Stimulated activated naive B cell treated with anti-CD40 and anti-IgM and Interleukin-4, amounts not matched to agents 10 μg/mL and 1 μg/mL and 100 μg/mL, for 72 hours (primary cell): ENCODE measurements around the gene ZCCHC14.

Experiments used
- ATAC-seq, 2 donors: fragments of 150-1000 bp; cut with Tn5 transposase; replicated peaks; 2 replicates each; pipeline ENCODE4 v1.10.0; 2021; ENCODE audit warnings: moderate library complexity in 1 of 2
- DNase-seq: peaks from one replicate; pipeline ENCODE4 v3.0.0; 2021
- H3K27ac Mint-ChIP-seq: one replicate; pipeline ENCODE4 v1.8.0; 2022; ENCODE audit warnings: mild to moderate bottlenecking, mixed read lengths
- H3K27me3 Mint-ChIP-seq, 2 donors: one replicate each; pipeline ENCODE4 v1.8.0; 2022; ENCODE audit warnings: mixed read lengths in 2 of 2
- H3K36me3 Mint-ChIP-seq, 2 donors: one replicate each; pipeline ENCODE4 v1.8.0; 2022; ENCODE audit warnings: mixed read lengths in 2 of 2, mild to moderate bottlenecking in 1 of 2
- H3K4me1 Mint-ChIP-seq, 2 donors: one replicate each; pipeline ENCODE4 v1.8.0; 2022; ENCODE audit warnings: mixed read lengths in 2 of 2, mild to moderate bottlenecking in 1 of 2
- H3K4me3 Mint-ChIP-seq, 2 donors: one replicate each; pipeline ENCODE4 v1.8.0; 2022; ENCODE audit warnings: mild to moderate bottlenecking in 2 of 2, mixed read lengths in 2 of 2, moderate library complexity in 1 of 2
- H3K9me3 Mint-ChIP-seq, 2 donors: one replicate each; pipeline ENCODE4 v1.8.0; 2022; ENCODE audit warnings: mixed read lengths in 2 of 2, mild to moderate bottlenecking in 1 of 2

ZCCHC14 gene

DNA sequence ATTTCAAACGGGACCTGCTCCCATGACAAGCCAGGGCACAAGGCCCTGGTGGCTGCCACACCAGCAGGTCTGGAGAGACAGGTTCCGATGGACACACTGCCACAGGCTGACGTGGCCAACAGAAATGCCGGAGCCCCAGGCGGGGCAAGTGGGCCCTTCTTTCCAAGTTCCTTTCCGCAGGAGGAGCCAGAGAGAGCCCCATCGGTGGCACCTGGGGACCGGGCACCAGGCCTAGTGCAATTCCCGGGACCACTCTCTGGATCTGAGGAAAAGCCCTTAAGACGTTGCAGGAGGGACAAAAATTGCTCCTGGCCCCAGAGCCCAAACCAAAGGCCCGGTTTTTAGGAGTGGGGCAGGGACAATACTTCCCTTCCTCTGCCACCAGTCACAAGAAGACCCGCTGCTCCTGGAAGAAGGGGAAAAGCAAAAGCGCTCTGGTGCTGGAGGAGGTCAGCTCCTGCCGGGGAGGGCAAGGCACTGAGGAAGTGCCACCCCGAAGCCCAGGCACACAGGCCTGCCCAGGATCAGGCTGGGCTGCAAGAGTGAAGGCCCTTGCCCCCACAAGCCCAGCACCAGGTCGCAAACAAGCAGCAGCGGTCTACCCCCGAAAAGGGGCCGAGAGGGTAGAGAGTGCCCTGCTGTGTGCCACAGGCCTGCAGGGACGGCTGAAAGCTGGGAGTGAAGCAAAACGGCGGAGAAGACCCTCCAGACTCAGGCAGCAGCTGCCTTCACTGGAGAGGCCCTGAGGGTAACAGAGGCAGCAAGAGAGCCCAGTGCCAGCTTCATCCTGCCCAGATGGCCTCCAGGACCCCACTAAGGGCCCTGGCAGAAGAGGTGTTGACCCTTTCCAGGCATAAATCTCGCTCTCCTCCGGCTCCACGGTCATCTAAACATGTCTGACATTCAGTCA is 71.6 kb downstream of the ZCCHC14 start:
- Mint-ChIP-seq H3K4me1 (no peaks in the 10 kb centered on the region), H3K27ac (no peak overlapping the region), H3K36me3 (peaks cover 5 to 10% of the 10 kb centered on the region in 2 donors), H3K4me3 (no peak overlapping the region), H3K27me3 (no peaks in the 10 kb centered on the region), H3K9me3 (peaks cover 0 to 3% of the 10 kb centered on the region in 2 donors)
- ATAC-seq (no peak), DNase-seq (no peak)

DNA sequence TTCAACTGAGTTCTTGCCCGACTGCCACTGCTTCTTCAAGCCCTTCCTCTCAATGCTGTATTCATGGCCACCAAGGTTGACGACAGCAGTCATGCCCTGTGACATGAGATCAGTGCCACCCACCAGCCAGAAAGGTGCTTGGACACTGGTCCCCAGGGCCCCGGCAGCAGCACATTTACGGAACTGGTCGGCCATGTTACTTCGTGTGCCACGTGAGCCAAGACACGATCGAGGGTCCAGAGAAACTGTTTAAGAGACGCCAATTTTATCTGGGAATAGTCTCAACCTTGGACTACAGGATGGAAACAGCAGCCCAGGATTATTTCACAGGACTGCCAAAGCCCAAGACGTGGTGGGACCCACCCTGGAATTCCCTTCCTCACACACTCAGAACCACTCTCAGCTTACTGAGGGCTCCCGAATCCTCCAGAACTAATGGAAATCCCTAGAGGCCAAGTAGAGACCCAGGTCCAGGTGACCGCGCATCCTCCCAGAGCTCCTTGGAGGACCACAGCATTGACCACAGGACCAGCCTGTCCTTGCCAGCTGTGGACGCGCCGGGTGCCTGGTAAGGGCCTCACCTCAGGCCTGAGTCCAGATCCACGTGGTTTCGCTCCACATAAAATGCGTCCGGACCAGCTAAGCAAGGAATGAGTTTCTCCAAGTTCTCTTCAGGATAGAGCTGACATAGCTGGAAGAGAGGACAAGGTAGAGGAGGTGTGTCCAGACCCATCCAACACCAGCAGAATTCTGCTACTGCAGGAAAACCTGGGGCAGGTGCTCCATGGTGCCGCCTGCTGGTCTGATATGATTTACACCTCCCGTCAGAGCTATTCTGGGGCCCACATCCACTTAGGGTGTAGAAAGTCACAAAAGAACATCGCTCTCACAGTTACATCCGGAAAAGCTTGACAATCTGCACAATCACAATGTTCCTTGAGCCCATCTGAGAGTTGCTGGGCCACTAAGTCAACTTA is 72.5 kb downstream of the ZCCHC14 start:
- Mint-ChIP-seq H3K4me1 (no peaks in the 10 kb centered on the region), H3K27me3 (no peaks in the 10 kb centered on the region), H3K27ac (no peak overlapping the region), H3K4me3 (no peak overlapping the region), H3K36me3 (peaks cover 5 to 10% of the 10 kb centered on the region in 2 donors), H3K9me3 (peaks cover 0 to 3% of the 10 kb centered on the region in 2 donors)
- DNase-seq (no peak), ATAC-seq (no peak)

DNA sequence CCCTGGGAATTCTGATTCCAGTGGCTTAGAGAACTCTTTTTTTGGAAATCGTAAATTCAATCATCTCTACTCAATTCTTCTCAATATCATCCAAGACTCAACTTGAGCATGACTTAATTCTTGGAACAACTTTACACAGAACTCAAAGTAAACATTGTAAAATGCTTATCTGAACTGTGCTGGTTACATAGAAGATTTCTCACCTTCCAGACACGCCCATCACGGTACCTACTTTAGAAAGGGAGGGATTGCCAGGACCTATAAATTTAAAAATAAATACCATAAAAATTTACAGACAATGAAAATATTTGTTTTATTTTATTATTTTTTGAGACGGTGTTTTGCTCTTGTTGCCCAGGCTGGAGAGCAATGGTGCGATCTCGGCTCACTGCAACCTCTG is 74.2 kb downstream of the ZCCHC14 start:
- peaks cover 5 to 10% of the 10 kb centered on the region in 2 donors for H3K36me3 Mint-ChIP-seq
- ATAC-seq (no peak), DNase-seq (no peak)
- H3K9me3 Mint-ChIP-seq: peaks cover 0 to 3% of the 10 kb centered on the region in 2 donors
- H3K27me3 Mint-ChIP-seq: no peaks in the 10 kb centered on the region
- no peaks in the 10 kb centered on the region for H3K4me1 Mint-ChIP-seq
- no peak overlapping the region for H3K27ac Mint-ChIP-seq
- H3K4me3 Mint-ChIP-seq: no peak overlapping the region

DNA sequence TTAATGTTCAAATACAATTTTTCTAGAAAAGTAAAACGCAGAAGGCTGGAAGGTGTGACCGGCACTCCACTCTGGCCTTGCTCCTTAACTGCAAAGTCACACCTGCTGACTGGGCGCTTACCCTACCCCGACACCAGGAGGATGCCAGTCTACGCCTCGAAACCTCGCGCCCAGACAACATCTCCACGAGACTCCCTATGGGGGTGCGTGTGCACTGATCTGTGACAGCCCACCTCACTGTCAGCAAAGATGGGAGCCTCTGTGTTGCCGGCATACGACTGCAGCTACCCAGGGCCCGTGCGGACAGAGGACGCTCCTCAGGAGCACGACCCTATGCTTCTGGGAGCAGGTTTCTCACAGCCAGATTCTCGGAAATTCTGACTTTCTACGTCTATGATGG is 74.6 kb downstream of the ZCCHC14 start:
- peaks cover 5 to 12% of the 10 kb centered on the region in 2 donors for H3K36me3 Mint-ChIP-seq

DNA sequence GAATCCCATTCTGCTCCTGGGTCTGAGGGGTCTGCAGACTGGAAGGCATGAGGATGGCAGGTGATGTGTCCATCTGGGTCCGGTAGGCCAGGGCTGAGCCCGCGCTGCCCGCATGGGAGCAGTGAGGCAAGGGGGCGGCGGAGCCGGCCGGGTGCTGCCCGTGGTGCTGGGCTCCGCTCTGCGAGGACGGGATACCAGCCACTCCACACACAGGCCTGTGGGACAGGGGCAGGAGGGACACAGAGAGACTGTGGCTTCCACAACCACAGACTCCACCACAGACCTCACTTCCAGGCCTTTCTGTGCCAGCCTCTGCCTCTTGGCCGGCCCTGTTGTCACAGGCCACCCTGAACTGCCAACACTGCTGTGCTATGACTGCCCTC is 75.3 kb downstream of the ZCCHC14 start:
- peaks cover 5 to 10% of the 10 kb centered on the region in 2 donors for H3K36me3 Mint-ChIP-seq
- H3K27me3 Mint-ChIP-seq: no peaks in the 10 kb centered on the region
- peaks cover 0 to 3% of the 10 kb centered on the region in 2 donors for H3K9me3 Mint-ChIP-seq
- no peak overlapping the region for H3K4me3 Mint-ChIP-seq
- H3K27ac Mint-ChIP-seq: no peak overlapping the region
- DNase-seq (no peak), ATAC-seq (no peak)
- H3K4me1 Mint-ChIP-seq: no peaks in the 10 kb centered on the region

More for the DNA sequence above, 74.6 kb downstream of the ZCCHC14 start:
- Mint-ChIP-seq H3K27ac (no peak overlapping the region), H3K4me1 (no peaks in the 10 kb centered on the region), H3K4me3 (no peak overlapping the region), H3K9me3 (peaks cover 0 to 3% of the 10 kb centered on the region in 2 donors), H3K27me3 (no peaks in the 10 kb centered on the region)
- no peak for ATAC-seq
- DNase-seq: no peak

DNA sequence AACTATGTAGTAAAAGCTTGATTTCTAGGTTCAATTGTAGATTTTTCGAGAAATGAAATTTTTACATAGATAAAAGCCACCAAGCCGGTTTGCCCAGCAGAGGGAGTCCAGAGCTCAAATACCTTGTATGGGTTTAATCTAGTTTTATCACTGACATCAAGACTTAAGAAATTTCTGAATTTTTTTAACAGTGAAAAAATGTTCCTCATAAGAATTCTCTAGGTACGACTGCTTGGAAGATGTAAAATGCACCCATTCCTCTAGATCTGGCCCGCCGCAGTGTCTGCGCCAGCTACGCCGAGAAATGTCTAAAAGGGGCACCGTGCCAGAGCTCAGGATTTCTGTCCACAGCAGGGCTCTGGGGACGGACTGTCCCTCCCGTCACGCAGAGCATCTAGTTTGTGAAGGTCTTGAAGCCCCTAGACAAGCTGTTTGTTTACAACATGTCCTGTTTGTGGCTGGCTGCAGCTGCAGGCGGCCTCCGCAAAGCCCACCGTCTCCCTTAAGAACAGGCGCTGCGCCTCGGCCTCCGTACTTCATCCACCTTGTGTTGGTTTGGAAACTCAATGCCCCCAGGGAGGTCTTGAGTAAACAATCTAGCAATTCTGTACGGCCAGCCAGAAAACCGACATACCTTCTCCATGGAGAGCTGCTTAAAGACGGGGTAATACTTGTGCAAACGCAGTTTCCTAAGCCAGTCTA is 75.8 kb downstream of the ZCCHC14 start:
- DNase-seq: no peak
- Mint-ChIP-seq H3K4me3 (no peak overlapping the region), H3K9me3 (peaks cover 0 to 2% of the 10 kb centered on the region in 2 donors), H3K27me3 (no peaks in the 10 kb centered on the region), H3K4me1 (no peaks in the 10 kb centered on the region), H3K27ac (no peak overlapping the region), H3K36me3 (peaks cover 3 to 7% of the 10 kb centered on the region in 2 donors)
- ATAC-seq: no peak

DNA sequence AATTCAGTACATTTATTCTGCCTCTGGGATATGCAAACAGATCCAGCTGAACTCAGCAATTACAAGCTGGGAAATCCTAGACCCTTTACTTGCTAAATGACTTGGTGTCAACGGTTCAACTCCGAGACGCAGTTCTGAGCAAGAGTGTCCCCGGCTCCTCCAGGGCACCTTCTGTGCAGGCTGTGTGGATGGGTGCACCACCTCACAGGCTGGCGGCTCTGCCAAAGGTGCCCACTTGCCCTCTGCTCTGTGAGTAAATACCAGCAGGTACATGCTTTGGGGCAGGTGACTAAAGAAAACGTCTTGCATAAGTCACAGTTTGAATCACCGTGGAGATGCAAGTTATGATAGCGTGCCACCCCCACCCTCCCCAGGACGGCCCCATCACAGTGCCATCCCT is 77.4 kb downstream of the ZCCHC14 start:
- ATAC-seq (no peak), DNase-seq (no peak)
- peaks cover 2 to 3% of the 10 kb centered on the region in 2 donors for H3K36me3 Mint-ChIP-seq
- H3K27me3 Mint-ChIP-seq: no peaks in the 10 kb centered on the region
- H3K9me3 Mint-ChIP-seq: no peaks in the 10 kb centered on the region
- no peak overlapping the region for H3K4me3 Mint-ChIP-seq
- H3K4me1 Mint-ChIP-seq: no peaks in the 10 kb centered on the region
- H3K27ac Mint-ChIP-seq: no peak overlapping the region

DNA sequence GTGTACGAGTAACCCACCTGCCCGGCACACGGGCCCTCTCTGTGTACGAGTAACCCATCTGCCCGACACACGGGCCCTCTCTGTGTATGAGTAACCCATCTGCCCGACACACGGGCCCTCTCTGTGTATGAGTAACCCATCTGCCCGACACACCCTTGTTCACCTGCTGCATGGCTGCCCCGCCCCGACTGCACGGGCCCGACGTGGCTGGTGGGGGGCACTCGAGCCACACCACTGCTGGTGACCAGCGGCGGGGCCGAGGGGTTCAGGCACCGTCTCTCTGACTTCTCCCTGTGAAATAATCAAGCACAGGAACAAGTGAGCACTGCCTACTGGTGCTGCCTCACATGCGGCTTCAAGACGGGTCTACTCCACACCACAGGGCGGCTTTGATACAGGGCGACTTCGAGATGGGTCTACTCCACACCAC is 78.6 kb downstream of the ZCCHC14 start:
- H3K9me3 Mint-ChIP-seq: no peaks in the 10 kb centered on the region
- H3K4me3 Mint-ChIP-seq: no peak overlapping the region
- DNase-seq: no peak
- no peak overlapping the region for H3K27ac Mint-ChIP-seq
- ATAC-seq: peak in 1 of 2 donors; percentile 50
- peaks cover 2 to 3% of the 10 kb centered on the region in 2 donors for H3K36me3 Mint-ChIP-seq
- H3K27me3 Mint-ChIP-seq: no peaks in the 10 kb centered on the region
- no peaks in the 10 kb centered on the region for H3K4me1 Mint-ChIP-seq

DNA sequence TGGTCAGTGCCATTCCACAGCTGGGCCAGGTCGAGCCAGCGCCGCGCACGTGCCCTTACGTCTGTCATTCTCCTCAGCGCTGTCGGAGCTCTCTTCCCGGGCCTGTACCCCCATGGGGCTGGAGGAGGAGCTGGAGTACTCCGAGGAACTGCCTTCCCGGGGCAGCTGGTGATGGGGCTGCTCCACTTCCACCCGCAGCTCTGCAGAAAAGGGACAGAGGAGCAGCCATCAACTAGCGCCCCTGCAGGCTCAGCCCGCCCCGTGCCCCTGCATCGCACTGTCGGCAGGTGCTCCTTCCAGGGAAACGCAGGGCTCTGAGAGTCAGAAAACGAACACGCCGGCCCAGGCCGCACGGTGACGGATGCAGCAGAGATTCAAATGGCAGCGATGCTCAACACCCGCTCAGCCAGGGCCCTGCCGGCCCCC is 79.8 kb downstream of the ZCCHC14 start:
- Mint-ChIP-seq H3K4me1 (no peaks in the 10 kb centered on the region), H3K9me3 (no peaks in the 10 kb centered on the region), H3K4me3 (no peak overlapping the region), H3K27me3 (no peaks in the 10 kb centered on the region), H3K27ac (no peak overlapping the region), H3K36me3 (peaks cover 2 to 3% of the 10 kb centered on the region in 2 donors)
- DNase-seq (no peak), ATAC-seq (no peak)

DNA sequence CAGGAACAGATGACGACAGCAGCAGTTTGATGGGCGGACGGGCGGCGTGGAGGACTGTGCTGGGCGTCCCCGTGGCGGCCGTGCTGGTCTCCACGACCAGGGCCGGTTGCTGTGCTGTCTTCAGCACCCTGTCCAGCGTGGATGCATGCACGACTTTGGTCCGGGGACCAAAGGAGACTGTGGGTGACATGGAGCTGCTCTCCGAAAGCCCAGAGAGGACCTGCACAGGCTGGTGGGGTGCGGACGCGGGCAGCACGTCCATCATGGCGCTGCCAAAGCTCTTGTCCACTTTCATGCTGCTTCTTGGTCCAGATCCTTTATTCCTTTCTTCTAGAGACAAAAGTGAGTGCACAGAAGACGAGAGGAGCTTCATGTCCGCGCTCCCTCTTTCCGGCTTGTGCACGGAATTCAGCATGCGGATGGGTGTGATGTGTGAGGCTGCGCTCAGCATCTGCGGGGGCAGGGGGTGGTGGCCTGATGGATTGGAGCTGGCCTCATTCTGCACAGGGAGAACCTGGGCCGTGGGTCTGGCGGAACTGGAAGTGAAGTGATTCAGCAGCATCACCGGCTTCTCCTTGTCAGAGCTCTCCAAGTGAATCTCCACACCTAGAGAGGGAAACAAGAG is 80.3 kb downstream of the ZCCHC14 start:
- Mint-ChIP-seq H3K27me3 (no peaks in the 10 kb centered on the region), H3K36me3 (peaks cover 2 to 4% of the 10 kb centered on the region in 2 donors), H3K9me3 (no peaks in the 10 kb centered on the region), H3K4me1 (no peaks in the 10 kb centered on the region), H3K27ac (no peak overlapping the region), H3K4me3 (no peak overlapping the region)
- ATAC-seq (no peak), DNase-seq (no peak)

DNA sequence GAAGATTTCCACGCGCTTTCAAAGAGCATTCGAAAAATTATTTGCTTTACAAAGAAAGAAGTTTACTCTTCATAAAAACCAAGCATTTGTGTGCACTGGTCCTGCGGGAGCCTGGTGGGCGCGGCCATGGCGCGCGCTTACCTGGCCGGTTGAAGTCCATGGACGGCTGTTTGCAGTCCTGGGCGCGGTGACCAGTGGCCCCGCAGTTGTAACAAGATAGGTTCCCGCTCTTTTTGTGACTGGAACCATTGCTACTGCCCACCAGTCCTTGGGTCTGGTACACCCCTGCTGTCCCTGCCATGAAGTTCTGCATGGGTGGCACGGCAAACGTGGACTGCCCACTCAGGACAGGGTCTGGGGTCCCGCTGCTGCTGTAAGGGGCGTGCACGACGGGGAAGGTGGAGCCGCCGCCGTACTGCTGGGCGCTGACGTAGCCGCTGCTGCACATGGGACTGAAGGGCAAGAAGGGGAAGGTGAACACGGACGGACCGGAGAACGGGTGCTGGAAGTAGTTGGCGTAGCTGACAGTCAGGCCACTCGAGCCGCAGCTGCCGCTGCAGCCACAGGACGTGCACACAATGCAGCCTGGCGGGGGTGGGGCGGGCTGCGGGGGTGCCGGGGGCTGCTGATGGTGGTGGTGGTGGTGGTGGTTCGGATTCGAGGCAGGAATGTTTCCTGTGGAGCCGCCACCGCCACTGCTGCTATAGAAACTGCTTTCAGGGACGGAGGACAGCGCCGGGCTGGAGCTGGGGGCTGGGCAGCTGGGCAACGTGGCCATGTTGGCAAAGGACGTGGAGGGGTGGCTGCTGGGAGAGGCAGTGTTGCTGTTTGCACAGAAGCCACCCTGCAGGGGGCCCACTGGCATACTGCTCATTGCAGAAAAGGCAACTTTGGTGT is 81.2 kb downstream of the ZCCHC14 start:
- no peak for ATAC-seq
- Mint-ChIP-seq H3K4me3 (no peak overlapping the region), H3K4me1 (peaks cover 0 to 2% of the 10 kb centered on the region in 2 donors), H3K9me3 (no peaks in the 10 kb centered on the region), H3K27ac (no peak overlapping the region), H3K27me3 (no peaks in the 10 kb centered on the region), H3K36me3 (peaks cover 5 to 8% of the 10 kb centered on the region in 2 donors)
- DNase-seq: no peak

DNA sequence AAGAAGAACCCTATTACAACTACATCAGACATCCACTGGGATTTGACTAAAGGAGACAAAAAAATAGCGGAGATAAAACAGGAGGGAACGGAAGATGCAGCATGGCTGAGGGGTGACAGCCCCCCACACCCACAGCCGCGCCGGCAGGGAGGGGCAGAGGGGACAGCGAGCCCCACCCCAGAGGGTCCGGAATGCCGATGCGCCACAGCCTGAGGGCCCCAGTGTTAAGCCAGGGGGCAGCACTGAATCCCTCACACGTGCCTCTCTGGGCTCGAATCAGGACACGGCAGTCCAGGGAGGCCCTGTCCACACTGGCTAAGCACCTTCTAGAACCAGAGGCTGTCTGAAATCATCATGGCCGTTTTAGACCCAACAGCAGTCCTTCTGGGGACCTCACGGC is 81.9 kb downstream of the ZCCHC14 start:
- ATAC-seq (no peak), DNase-seq (no peak)
- no peaks in the 10 kb centered on the region for H3K27me3 Mint-ChIP-seq
- peaks cover 7 to 10% of the 10 kb centered on the region in 2 donors for H3K36me3 Mint-ChIP-seq
- no peaks in the 10 kb centered on the region for H3K9me3 Mint-ChIP-seq
- H3K4me3 Mint-ChIP-seq: no peak overlapping the region
- peaks cover 0 to 2% of the 10 kb centered on the region in 2 donors for H3K4me1 Mint-ChIP-seq
- H3K27ac Mint-ChIP-seq: no peak overlapping the region

DNA sequence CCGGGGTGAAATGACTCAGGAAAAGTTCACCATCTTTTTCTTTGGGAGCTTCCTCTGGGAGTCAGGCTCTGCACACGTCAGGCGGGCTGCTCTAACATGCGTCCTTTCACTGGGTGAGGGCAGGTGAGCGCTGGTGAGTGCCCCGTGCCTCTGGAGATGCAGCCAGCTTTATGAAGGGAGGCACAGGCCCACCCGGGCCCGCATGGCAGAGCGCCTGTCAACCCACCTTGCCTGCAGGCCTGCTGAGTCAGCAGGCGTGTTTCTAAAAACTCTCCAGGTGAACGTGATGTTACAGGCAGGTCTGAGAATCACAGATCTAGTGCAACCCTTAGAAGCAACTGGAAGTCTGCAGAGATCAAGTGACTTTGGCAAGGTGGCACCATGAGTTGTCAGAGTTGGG is 82.3 kb downstream of the ZCCHC14 start:
- Mint-ChIP-seq H3K27ac (no peak overlapping the region), H3K4me1 (peaks cover 0 to 2% of the 10 kb centered on the region in 2 donors), H3K9me3 (no peaks in the 10 kb centered on the region), H3K36me3 (peaks cover 12 to 14% of the 10 kb centered on the region in 2 donors), H3K27me3 (no peaks in the 10 kb centered on the region), H3K4me3 (no peak overlapping the region)
- no peak for DNase-seq
- no peak for ATAC-seq
